Pancreas (tissue), 10 donors: Measurements from ENCODE around the gene SND1. TPM values are rescaled to one million over a fixed set of nuclear protein-coding genes. Genes with fewer than 3 reads are reported as not detected.

ENCODE experiments used
- ATAC-seq, 4 donors: fragments of 200-7000 bp; cut with Tn5 transposase; one replicate each; pipeline versions ENCODE4 v1.8.0 to v1.9.1; 2020; ENCODE audit warnings: mild to moderate bottlenecking in 4 of 4, moderate library complexity in 4 of 4
- DNase-seq, 6 donors: peaks; one replicate each; pipeline ENCODE4 v3.0.0-alpha.2; 2020
- FAIRE-seq: peaks from 2 replicates; lab custom pipeline; 2012; peaks lifted over from hg19 to GRCh38; lab: Jason Lieb, UNC
- H3K27ac ChIP-seq, 4 donors: fragments of 200-600 bp; sonication (generic); 1 replicate in 3 of 4; 2 replicates in 1 of 4; pipeline versions ENCODE4 v1.5.0 to v1.8.0; 2020
- H3K27me3 ChIP-seq, 4 donors: fragments of 200-600 bp; one replicate each; pipeline ENCODE4 v1.8.0; 2021
- H3K36me3 ChIP-seq, 3 donors: fragments of 200-600 bp; sonication (generic) in 1 of 3; one replicate each; pipeline versions ENCODE4 v1.5.0 to v1.8.0; 2020 to 2021
- H3K4me1 ChIP-seq, 3 donors: fragments of 200-600 bp; one replicate each; pipeline ENCODE4 v1.8.0; 2021
- H3K4me3 ChIP-seq, 4 donors: fragments of 200-600 bp; sonication (generic) in 2 of 4; one replicate each; pipeline versions ENCODE4 v1.5.0 to v1.8.0; 2020 to 2021
- H3K9me3 ChIP-seq, 4 donors: fragments of 200-600 bp; one replicate each; pipeline ENCODE4 v1.8.0; 2021
- CTCF ChIP-seq, 4 donors: fragments of 200-600 bp; sonication (generic) in 3 of 4; IDR thresholded peaks; one replicate each; pipeline versions ENCODE4 v1.5.0 to v1.8.0; 2021; ENCODE audit warnings: antibody characterized with exemption in 4 of 4
- whole genome bisulfite sequencing, 2 donors: extraction: QIAGEN DNeasy Blood & Tissue Kit; methylation state at CpG; one replicate each; pipeline ENCODE4 v1.1.7; 2013; 5-methylcytosine and 5-hydroxymethylcytosine counted together
- intact Hi-C, 3 donors: fragments of 100-400 bp; cut with DNase I; formaldehyde crosslinking; loops; one replicate each; pipeline versions ENCODE4 v1.11.1 to v1.14.2; 2022
- polyA plus RNA-seq, 2 donors: library from polyadenylated mRNA; stranded (reverse); fragments of 200-250 nt; gene quantifications; one replicate each; pipeline ENCODE4 v1.2.3, GENCODE V29; 2013
- total RNA-seq, 6 donors: library from RNA; stranded (reverse); fragmentation: NEBNext Ultra II Directional in 4 of 6; extraction: Animal tissue kit (Norgen Biotek cat#: 25700) in 4 of 6; gene quantifications; one replicate each; pipeline versions ENCODE4 v1.2.1 to v1.2.4, GENCODE V29; 2021 to 2023
- donor health status: healthy with polysubstance abuse.
- donor health status: DM: no; HTN: no; CAD: no; lungs with moderate emphysema.
- donor health status: DM: no; HTN: no; CAD: no.
- donor health status: control.
- donor health status: control.
- donor health status: Bipolar disorder and iron deficiency.
- donor health status: DM: yes; HTN: yes; CAD: no.
- donor health status: DM: no; HTN: no; CAD: no.
- donor health status: DM: no; HTN: no; CAD: no.
- donor health status: DM: yes; HTN: yes; CAD: no.

Gene SND1
- total and polyA plus RNA-seq, 8 donors: 84.1 to 308 (median 225) TPM

- intact Hi-C loops: no loop called here
- H3K4me3 ChIP-seq: no peak overlapping the region
- 73 to 80% methylated on average over 2 of the region's 2 CpGs for WGBS, 2 donors
- no peak for TF ChIP-seq CTCF (IDR thresholded peaks at IDR 0.05)
- H3K27ac ChIP-seq: no peak overlapping the region
- no peaks in the 10 kb centered on the region for H3K36me3 ChIP-seq
- H3K4me1 ChIP-seq: peaks cover 5 to 33% (median 14%) of the 10 kb centered on the region in 3 donors
- ATAC-seq (no peak), FAIRE-seq (no peak), DNase-seq (no peak)
- no peaks in the 10 kb centered on the region for H3K9me3 ChIP-seq
- no peaks in the 10 kb centered on the region for H3K27me3 ChIP-seq
Measured at GRCh38 chr7:127820732-127821085, 168.7 kb downstream of the SND1 start.

- WGBS, 2 donors: 93 to 99% methylated on average over 1 of the region's 1 CpG
- ATAC-seq: no peak
- no peak for DNase-seq
- H3K9me3 ChIP-seq: no peaks in the 10 kb centered on the region
- H3K4me3 ChIP-seq: no peak overlapping the region
- H3K4me1 ChIP-seq: peaks cover 1 to 29% (median 13%) of the 10 kb centered on the region in 3 donors
- no peaks in the 10 kb centered on the region for H3K36me3 ChIP-seq
- no peak for FAIRE-seq
- no peak overlapping the region for H3K27ac ChIP-seq
- TF ChIP-seq CTCF (IDR thresholded peaks at IDR 0.05): no peak
- H3K27me3 ChIP-seq: no peaks in the 10 kb centered on the region
- intact Hi-C loops: no loop called here
Measured at GRCh38 chr7:127821146-127821545, 169.2 kb downstream of the SND1 start.

- peak overlapping the region in 2 of 4 donors; percentile 13 to 44 for H3K27ac ChIP-seq
- ATAC-seq: peak; percentile 81 to 89 (median 86)
- 70 to 78% methylated on average over 5 of the region's 5 CpGs for WGBS, 2 donors
- FAIRE-seq: no peak
- H3K4me1 ChIP-seq: peaks cover 0 to 22% (median 6%) of the 10 kb centered on the region in 3 donors
- intact Hi-C loops: no loop called here
- no peaks in the 10 kb centered on the region for H3K9me3 ChIP-seq
- H3K4me3 ChIP-seq: no peak overlapping the region
- H3K36me3 ChIP-seq: no peaks in the 10 kb centered on the region
- no peaks in the 10 kb centered on the region for H3K27me3 ChIP-seq
- peak in 2 of 6 donors; percentile 33 to 39 for DNase-seq
- no peak for TF ChIP-seq CTCF (IDR thresholded peaks at IDR 0.05)
Measured at GRCh38 chr7:127822822-127823508, 171.0 kb downstream of the SND1 start.

- FAIRE-seq (no peak), DNase-seq (no peak), ATAC-seq (no peak)
- 33 to 68% methylated on average over 1 of the region's 1 CpG for WGBS, 2 donors
- no peaks in the 10 kb centered on the region for H3K36me3 ChIP-seq
- H3K27me3 ChIP-seq: no peaks in the 10 kb centered on the region
- no peaks in the 10 kb centered on the region for H3K9me3 ChIP-seq
- no peak overlapping the region for H3K4me3 ChIP-seq
- intact Hi-C loops: no loop called here
- H3K27ac ChIP-seq: no peak overlapping the region
- no peak for TF ChIP-seq CTCF (IDR thresholded peaks at IDR 0.05)
- H3K4me1 ChIP-seq: peaks cover 0 to 22% (median 6%) of the 10 kb centered on the region in 3 donors
Measured at GRCh38 chr7:127824682-127825081, 172.7 kb downstream of the SND1 start.

GRCh38 chr7:127828843-127829500 is 177.0 kb downstream of the SND1 start:
- WGBS, 2 donors: 70 to 74% methylated on average over 4 of the region's 4 CpGs
- no peak overlapping the region for H3K27ac ChIP-seq
- ATAC-seq: no peak
- no peak for TF ChIP-seq CTCF (IDR thresholded peaks at IDR 0.05)
- peaks cover 0 to 8% (median 6%) of the 10 kb centered on the region in 3 donors for H3K4me1 ChIP-seq
- no peaks in the 10 kb centered on the region for H3K27me3 ChIP-seq
- H3K9me3 ChIP-seq: no peaks in the 10 kb centered on the region
- FAIRE-seq: no peak
- intact Hi-C loops: no loop called here
- DNase-seq: no peak
- no peak overlapping the region for H3K4me3 ChIP-seq
- no peaks in the 10 kb centered on the region for H3K36me3 ChIP-seq
